ENCODE measurements around the gene NRROS. TPM values are rescaled to one million over a fixed set of nuclear protein-coding genes. Genes with fewer than 3 reads are reported as not detected.

The NRROS gene
- total and polyA plus RNA-seq, 10 of the 15 experiments (the other 5 are each of a cell fraction or from before 2014, with no cell fraction given): 0.35 to 42.2 (median 12.6) TPM

GRCh38 chr3:196643201-196643749 lies 3.8 kb downstream of the NRROS start (continued):
- peak; percentile 99 for TF ChIP-seq ZNF687 (IDR thresholded peaks at IDR 0.05)
- no peak for TF ChIP-seq HDAC2 (IDR thresholded peaks at IDR 0.05)
- TF ChIP-seq NR2F1 (conservative IDR thresholded peaks at IDR 0.05): peak; percentile 98
- TF ChIP-seq RAD51 (IDR thresholded peaks at IDR 0.05): peak; percentile 91
- TF ChIP-seq CBX3 (IDR thresholded peaks at IDR 0.05; ENCODE audit: borderline replicate concordance, low read depth): no peak
- TF ChIP-seq SPI1 (IDR thresholded peaks at IDR 0.05; ENCODE audit: borderline replicate concordance, insufficient read depth, low read depth, low read length): peak; percentile 100
- TF ChIP-seq FOXM1 (IDR thresholded peaks at IDR 0.05; ENCODE audit: low read depth, low read length): no peak
- peak; percentile 99 for TF ChIP-seq PAX5 (IDR thresholded peaks at IDR 0.05; ENCODE audit: borderline replicate concordance, low read depth, low read length)
- peak; percentile 77 for TF ChIP-seq SMARCA5 (IDR thresholded peaks at IDR 0.05)
- TF ChIP-seq TCF12 (IDR thresholded peaks at IDR 0.05; ENCODE audit: low read depth, low read length): peak; percentile 93
- no peak for TF ChIP-seq CHD1 (IDR thresholded peaks at IDR 0.05; ENCODE audit: low read depth, low read length)
- peak; percentile 79; the same call in 1 of the 2 replicates for TF ChIP-seq NFYB (IDR thresholded peaks at IDR 0.05; ENCODE audit: insufficient read depth, low read depth, low read length)
- no peak for TF ChIP-seq ZNF384 (IDR thresholded peaks at IDR 0.05; ENCODE audit: borderline replicate concordance, low read depth, low read length)
- no peak for TF ChIP-seq SMAD5 (IDR thresholded peaks at IDR 0.05; ENCODE audit: low read depth)
- TF ChIP-seq SUZ12 (IDR thresholded peaks at IDR 0.05; ENCODE audit: unreplicated experiment): no peak
- TF ChIP-seq MYC (IDR thresholded peaks at IDR 0.05; ENCODE audit: insufficient read depth, insufficient read length, insufficient replicate concordance, low read length, severe bottlenecking): peak; percentile 56
- no peak for TF ChIP-seq ASH2L (IDR thresholded peaks at IDR 0.05; ENCODE audit: borderline replicate concordance, low read depth)
- peak in 1 of 2 experiments; percentile 60; a peak in 1 of 4 replicates for TF ChIP-seq SRF (IDR thresholded peaks at IDR 0.05; ENCODE audit: low read depth in 2 of 2, low read length in 2 of 2)
- no peak for TF ChIP-seq ZZZ3 (IDR thresholded peaks at IDR 0.05; ENCODE audit: control insufficient read depth, insufficient read length, low read depth)
- no peak for TF ChIP-seq HSF1 (IDR thresholded peaks at IDR 0.05; ENCODE audit: low read depth, low read length)
- peak; percentile 91 for TF ChIP-seq SKIL (IDR thresholded peaks at IDR 0.05; ENCODE audit: low read depth, poor library complexity, severe bottlenecking)
- no peak for TF ChIP-seq SUPT20H (IDR thresholded peaks at IDR 0.05; ENCODE audit: borderline replicate concordance, control insufficient read depth, low read depth, low read length)
- peak; percentile 99 for TF ChIP-seq NBN (IDR thresholded peaks at IDR 0.05)
- peak; percentile 62 for TF ChIP-seq JUNB (IDR thresholded peaks at IDR 0.05)
- no peak for TF ChIP-seq BRCA1 (IDR thresholded peaks at IDR 0.05; ENCODE audit: low read depth, low read length)

All from GM12878 (cell line).